Common myeloid progenitor, CD34-positive (primary cell): ENCODE data around the gene PLA2G2D.
"Not testable (repeated sequence)": the region's sequence is repeated elsewhere in the genome, so short reads cannot be mapped to it uniquely, and the experiment has no call there.

Experiments used
- CTCF ChIA-PET: fragments of 350-600 bp; sonication (Branson Sonifier 250); formaldehyde crosslinking; loops from one replicate; lab custom pipeline; 2021; ENCODE audit warnings: antibody characterized with exemption; lab: Charles Lee
- POLR2A ChIA-PET: fragments of 350-600 bp; sonication (Branson Sonifier 250); formaldehyde crosslinking; loops from one replicate; lab custom pipeline; 2021; ENCODE audit warnings: antibody characterized with exemption; lab: Charles Lee
- DNase-seq, 3 donors: peaks; one replicate each; pipeline versions ENCODE4 v3.0.0 to v3.0.0-alpha.2; 2013
- H3K27ac ChIP-seq, 2 experiments: 1 replicate in 1 of 2; 2 replicates in 1 of 2; pipeline ENCODE4 v1.7.0; 2013; ENCODE audit warnings: inconsistent platforms in 2 of 2, low read length in 2 of 2, mild to moderate bottlenecking in 2 of 2, low read depth in 1 of 2, moderate library complexity in 1 of 2; ENCODE audit not compliant: severe bottlenecking in 2 of 2, insufficient read depth in 1 of 2, poor library complexity in 1 of 2
- H3K27me3 ChIP-seq, 5 experiments: replicated peaks in 2 of 5; 1 replicate in 3 of 5; 2 replicates in 2 of 5; pipeline versions ENCODE4 v1.6.1 to v1.7.0; 2013; ENCODE audit warnings: low read length in 4 of 5, mild to moderate bottlenecking in 2 of 5, moderate library complexity in 2 of 5, inconsistent platforms in 1 of 5; ENCODE audit not compliant: insufficient read depth in 5 of 5, control insufficient read depth in 4 of 5
- H3K36me3 ChIP-seq, 4 experiments: 1 replicate in 2 of 4; 2 replicates in 2 of 4; pipeline versions ENCODE4 v1.6.1 to v1.7.0; 2013; ENCODE audit warnings: low read length in 3 of 4, control low read depth in 1 of 4, mild to moderate bottlenecking in 1 of 4; ENCODE audit not compliant: control insufficient read depth in 4 of 4, insufficient read depth in 4 of 4
- H3K4me1 ChIP-seq, 4 experiments: 1 replicate in 3 of 4; 2 replicates in 1 of 4; pipeline versions ENCODE4 v1.6.1 to v1.7.1; 2013; ENCODE audit warnings: low read length in 3 of 4, mild to moderate bottlenecking in 3 of 4, control low read depth in 1 of 4, inconsistent platforms in 1 of 4, moderate library complexity in 1 of 4; ENCODE audit not compliant: control insufficient read depth in 4 of 4, insufficient read depth in 4 of 4; ENCODE audit errors: control extremely low read depth in 1 of 4
- H3K4me3 ChIP-seq, 7 experiments: 1 replicate in 4 of 7; 2 replicates in 3 of 7; pipeline versions ENCODE4 v1.5.1 to v1.7.0; 2013; ENCODE audit warnings: mild to moderate bottlenecking in 7 of 7, low read length in 6 of 7, moderate library complexity in 6 of 7, inconsistent platforms in 2 of 7, low read depth in 2 of 7, control low read depth in 1 of 7; ENCODE audit not compliant: insufficient read depth in 4 of 7, control insufficient read depth in 1 of 7; ENCODE audit errors: extremely low read depth in 1 of 7
- H3K9me3 ChIP-seq, 5 experiments: 1 replicate in 4 of 5; 2 replicates in 1 of 5; pipeline versions ENCODE4 v1.6.1 to v1.7.1; 2013; ENCODE audit warnings: low read length in 4 of 5, mild to moderate bottlenecking in 2 of 5, inconsistent platforms in 1 of 5, low read depth in 1 of 5, moderate library complexity in 1 of 5; ENCODE audit not compliant: control insufficient read depth in 4 of 5, insufficient read depth in 2 of 5; ENCODE audit errors: control extremely low read depth in 1 of 5
- WGBS: methylation state at CpG from one replicate; pipeline ENCODE4 v1.1.5; 2013; ENCODE audit not compliant: insufficient coverage; 5-methylcytosine and 5-hydroxymethylcytosine counted together

Gene PLA2G2D

DNA sequence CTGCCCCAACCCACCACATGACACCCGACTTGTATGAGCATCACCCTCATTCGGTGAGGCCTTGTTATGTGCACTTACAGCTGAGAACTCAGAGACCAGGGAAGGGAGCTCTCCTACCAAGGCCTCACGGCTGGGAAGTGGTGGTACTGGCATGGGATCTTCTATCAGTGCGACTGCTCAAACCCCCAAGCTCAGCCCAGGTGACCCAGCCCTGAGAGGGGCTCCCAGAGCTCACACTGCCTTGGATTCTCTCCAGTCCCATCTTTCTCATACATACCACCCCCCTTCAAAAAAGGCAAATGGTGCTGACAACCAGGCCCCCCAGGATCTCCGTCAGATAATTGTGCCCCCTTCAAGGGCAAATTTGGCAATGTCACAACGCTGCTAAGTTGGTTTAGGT is 19.0 kb upstream of the PLA2G2D start:
- Histone ChIP-seq H3K4me1 (no peaks in the 10 kb centered on the region), H3K9me3 (peaks cover 0 to 2% (median 0%) of the 10 kb centered on the region in 5 experiments), H3K4me3 (no peak overlapping the region), H3K27me3 (peaks cover 0 to 3% (median 2%) of the 10 kb centered on the region in 5 experiments), H3K36me3 (no peaks in the 10 kb centered on the region), H3K27ac (no peak overlapping the region)
- POLR2A ChIA-PET: no interaction called here
- DNase-seq: no peak
- CTCF ChIA-PET: no interaction called here
- WGBS: 89% methylated on average over 5 of the region's 6 CpGs

DNA sequence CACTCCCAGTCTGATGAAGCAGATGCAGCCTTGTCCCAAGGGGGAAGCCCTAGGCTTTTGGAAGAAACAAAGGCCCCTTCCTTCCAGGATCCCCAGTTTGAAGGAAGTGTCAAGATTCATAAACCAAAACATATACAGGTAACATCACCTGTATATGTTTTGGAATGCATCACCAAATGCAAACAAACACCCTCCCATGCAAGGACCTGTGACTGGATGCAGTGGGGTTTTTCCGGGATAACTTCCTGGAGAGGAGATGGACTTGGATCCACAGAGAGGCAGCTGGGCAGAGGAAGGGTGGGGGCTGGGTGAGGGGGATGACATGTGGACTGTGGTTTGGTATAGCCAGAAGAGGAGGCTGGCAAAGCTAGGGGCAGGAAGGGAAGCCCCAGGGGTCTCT is 18.3 kb upstream of the PLA2G2D start:
- ChIA-PET POLR2A (no interaction called here), CTCF (no interaction called here)
- Histone ChIP-seq H3K9me3 (peaks cover 0 to 2% (median 0%) of the 10 kb centered on the region in 5 experiments), H3K27me3 (peaks cover 0 to 3% (median 2%) of the 10 kb centered on the region in 5 experiments), H3K36me3 (no peaks in the 10 kb centered on the region), H3K4me1 (no peaks in the 10 kb centered on the region), H3K4me3 (no peak overlapping the region), H3K27ac (no peak overlapping the region)
- DNase-seq: no peak
- WGBS: 86% methylated on average over 1 of the region's 1 CpG

DNA sequence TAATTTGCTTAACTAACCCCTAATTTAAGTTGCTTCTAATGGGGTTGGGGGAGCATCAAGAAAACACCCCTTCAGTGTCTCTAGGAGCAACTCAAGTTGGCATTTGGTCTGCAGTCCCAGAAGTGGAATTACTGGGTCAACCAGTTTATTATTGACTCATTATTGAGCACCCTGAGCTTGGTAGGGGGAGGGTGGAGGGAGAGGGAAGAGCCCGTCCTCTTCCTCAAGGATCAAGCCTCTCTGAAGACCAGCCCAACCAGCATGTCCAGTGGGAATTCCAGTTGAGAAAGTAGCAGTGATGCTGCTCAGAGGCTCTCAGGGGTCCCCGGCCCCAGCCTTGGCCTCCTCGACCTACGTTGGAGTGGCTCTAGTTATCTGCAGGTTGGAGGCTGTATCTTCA is 17.7 kb upstream of the PLA2G2D start:
- H3K27ac ChIP-seq: no peak overlapping the region
- no peak overlapping the region for H3K4me3 ChIP-seq
- H3K9me3 ChIP-seq: peaks cover 0 to 2% (median 0%) of the 10 kb centered on the region in 5 experiments
- ChIA-PET POLR2A (no interaction called here), CTCF (no interaction called here)
- H3K27me3 ChIP-seq: peaks cover 0 to 3% (median 2%) of the 10 kb centered on the region in 5 experiments
- no peak for DNase-seq
- H3K36me3 ChIP-seq: no peaks in the 10 kb centered on the region
- no peaks in the 10 kb centered on the region for H3K4me1 ChIP-seq
- 90% methylated on average over 2 of the region's 4 CpGs for WGBS

DNA sequence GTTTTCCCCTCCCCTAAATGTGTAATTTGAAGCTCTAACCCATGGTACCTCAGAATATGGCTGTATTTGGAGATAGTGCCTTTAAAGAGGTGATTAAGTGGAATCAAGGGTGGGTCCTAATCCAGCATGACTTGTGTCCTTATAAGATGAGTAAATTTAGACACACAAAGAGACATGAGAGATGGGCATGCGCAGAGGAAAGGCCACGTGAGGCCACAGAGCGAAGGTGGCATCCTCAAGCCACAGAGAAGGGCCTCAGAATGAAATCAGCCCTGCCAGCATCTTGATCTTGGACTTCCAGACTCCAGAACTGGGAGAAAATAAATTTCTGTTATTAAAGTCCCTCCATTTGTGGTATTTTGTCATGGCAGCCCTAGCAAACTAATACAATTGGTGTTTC is 16.9 kb upstream of the PLA2G2D start:
- H3K27me3 ChIP-seq: peaks cover 0 to 3% (median 2%) of the 10 kb centered on the region in 5 experiments
- no peak overlapping the region for H3K27ac ChIP-seq
- 94% methylated on average over 3 of the region's 3 CpGs for WGBS
- ChIA-PET CTCF (interaction anchor here (1.2 kb wide), 1 partner anchor 15 kb away, joined by 3 read pairs; no protein-coding TSS in a partner anchor), POLR2A (no interaction called here)
- peaks cover 0 to 2% (median 0%) of the 10 kb centered on the region in 5 experiments for H3K9me3 ChIP-seq
- H3K4me1 ChIP-seq: no peaks in the 10 kb centered on the region
- no peak for DNase-seq
- no peaks in the 10 kb centered on the region for H3K36me3 ChIP-seq
- no peak overlapping the region for H3K4me3 ChIP-seq

DNA sequence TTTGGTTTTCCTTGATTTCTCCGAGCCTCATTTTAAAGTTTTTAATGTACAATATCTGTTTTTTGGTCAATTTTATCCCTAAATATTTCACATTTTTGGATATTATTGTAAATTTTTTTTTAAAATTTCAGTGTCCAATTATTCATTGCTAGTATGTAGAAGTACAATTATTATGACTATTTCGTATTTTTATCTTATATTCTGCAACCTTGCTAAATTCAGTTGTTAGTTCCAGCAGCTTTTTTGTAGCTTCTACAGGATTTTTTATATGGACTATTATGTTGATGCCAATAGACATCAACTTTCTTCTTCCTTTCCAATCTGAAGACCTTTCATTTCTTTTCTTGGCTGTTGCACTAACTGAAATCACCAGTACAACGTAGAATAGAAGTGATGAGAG is 15.7 kb upstream of the PLA2G2D start:
- no peak overlapping the region for H3K4me3 ChIP-seq
- H3K27me3 ChIP-seq: peaks cover 0 to 3% (median 2%) of the 10 kb centered on the region in 5 experiments
- H3K36me3 ChIP-seq: no peaks in the 10 kb centered on the region
- H3K4me1 ChIP-seq: no peaks in the 10 kb centered on the region
- DNase-seq: no peak
- POLR2A ChIA-PET: no interaction called here
- WGBS: no CpG with 5 or more reads among the region's 3 CpGs
- H3K9me3 ChIP-seq: peaks cover 0 to 6% (median under 1%) of the 10 kb centered on the region in 5 experiments
- H3K27ac ChIP-seq: no peak overlapping the region
- CTCF ChIA-PET: interaction anchor here (1.2 kb wide), 1 partner anchor 17 kb away, joined by 3 read pairs; no protein-coding TSS in a partner anchor

DNA sequence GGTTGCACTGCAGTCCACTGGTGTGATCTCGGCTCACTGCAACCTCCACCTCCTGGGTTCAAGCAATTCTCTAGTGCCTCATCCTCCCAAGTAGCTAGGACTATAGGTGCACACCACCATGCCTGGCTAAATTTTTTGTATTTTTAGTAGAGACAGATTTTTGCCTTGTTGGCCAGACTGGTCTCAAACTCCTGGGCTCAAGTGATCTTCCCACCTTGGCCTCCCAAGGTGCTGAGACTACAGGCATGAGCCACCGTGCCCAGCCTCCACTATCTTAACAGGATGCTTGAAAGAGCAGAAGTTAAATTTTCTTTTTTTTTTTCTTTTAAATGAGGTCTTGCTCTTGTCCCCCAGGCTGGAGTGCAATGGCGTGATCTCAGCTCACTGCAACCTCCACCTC is 11.2 kb upstream of the PLA2G2D start:
- H3K4me3 ChIP-seq, H3K36me3 ChIP-seq, H3K27me3 ChIP-seq, H3K4me1 ChIP-seq, DNase-seq, CTCF ChIA-PET, POLR2A ChIA-PET, H3K27ac ChIP-seq: not testable (repeated sequence)
- H3K9me3 ChIP-seq: peaks cover 0 to 11% (median 5%) of the 10 kb centered on the region in 5 experiments
- 100% methylated on average over 1 of the region's 3 CpGs for WGBS

DNA sequence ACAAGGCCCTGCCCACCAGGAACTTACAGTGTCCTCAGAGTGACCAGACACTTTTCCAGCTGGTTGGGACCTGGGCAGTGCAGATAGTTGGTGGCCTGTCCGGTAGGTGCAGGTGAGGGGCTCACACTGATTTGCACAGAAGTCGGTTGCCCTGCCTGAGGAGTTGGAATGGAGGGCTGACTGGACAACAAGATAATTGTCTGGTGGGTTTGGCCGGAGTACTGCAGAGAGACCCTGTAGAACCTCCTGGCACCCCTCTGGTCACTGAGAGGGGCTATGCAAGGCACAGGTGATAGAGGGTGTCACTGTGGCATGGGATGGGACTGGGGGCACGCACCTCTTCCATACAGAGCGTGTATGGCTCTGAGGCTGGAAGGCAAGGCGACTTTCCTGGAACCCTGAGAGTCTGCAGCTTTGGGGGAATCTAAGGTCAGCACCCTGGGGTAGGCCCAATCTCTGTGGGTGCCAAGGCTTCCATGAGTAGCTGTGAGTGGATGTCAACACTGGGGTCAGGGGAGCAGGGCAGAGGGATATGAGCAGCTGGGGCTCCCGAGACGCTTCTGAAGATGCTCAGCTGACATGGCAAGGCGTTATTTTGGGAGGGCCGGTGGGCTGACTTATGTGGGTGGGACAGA is 7.6 kb upstream of the PLA2G2D start:
- Histone ChIP-seq H3K4me3 (no peak overlapping the region), H3K4me1 (peaks cover 0 to 2% (median 0%) of the 10 kb centered on the region in 4 experiments), H3K27ac (no peak overlapping the region), H3K27me3 (peaks cover 0 to 17% (median 2%) of the 10 kb centered on the region in 5 experiments), H3K9me3 (peaks cover 0 to 10% (median 5%) of the 10 kb centered on the region in 5 experiments), H3K36me3 (no peaks in the 10 kb centered on the region)
- CTCF ChIA-PET: no interaction called here
- WGBS: 93% methylated on average over 9 of the region's 10 CpGs
- no peak for DNase-seq
- POLR2A ChIA-PET: no interaction called here
